SU-DHL-6 (cell line): ENCODE results near the gene LHB.
A peak's percentile ranks its signal among the peaks of the same experiment; 100 is the strongest.

Source experiments
- H2AFZ ChIP-seq: fragments of 200-600 bp; sonication (generic); 2 replicates; pipeline ENCODE4 v1.6.1; 2014; ENCODE audit warnings: low read depth, mild to moderate bottlenecking, moderate library complexity, mixed read lengths, antibody characterized with exemption, low read length; ENCODE audit not compliant: severe bottlenecking
- H3F3A ChIP-seq: fragments of 200-600 bp; shearing (Covaris generic); 2 replicates; pipeline ENCODE4 v1.6.0; 2016; ENCODE audit warnings: antibody characterized with exemption, mild to moderate bottlenecking; ENCODE audit not compliant: insufficient read depth
- H3K27ac ChIP-seq: fragments of 200-600 bp; sonication (generic); 2 replicates; pipeline ENCODE4 v1.5.1; 2016; ENCODE audit warnings: low read depth, mild to moderate bottlenecking, low read length, moderate library complexity, mixed read lengths
- H3K27me3 ChIP-seq: fragments of 200-600 bp; sonication (generic), shearing (Covaris generic); 2 replicates; pipeline ENCODE4 v1.6.0; 2014; ENCODE audit warnings: mild to moderate bottlenecking, low read length
- H3K36me3 ChIP-seq: fragments of 200-600 bp; sonication (generic); 2 replicates; pipeline ENCODE4 v1.6.1; 2014; ENCODE audit warnings: mild to moderate bottlenecking, low read length, mixed read lengths
- H3K4me2 ChIP-seq: fragments of 300-600, 200-600 bp; shearing (Covaris generic), sonication (generic); 2 replicates; pipeline ENCODE4 v1.6.0; 2014; ENCODE audit warnings: low read length, low read depth, mild to moderate bottlenecking; ENCODE audit not compliant: poor library complexity, severe bottlenecking
- H3K4me3 ChIP-seq: fragments of 200-600 bp; sonication (generic); 2 replicates; pipeline ENCODE4 v1.5.1; 2014; ENCODE audit warnings: antibody characterized with exemption, low read length, mild to moderate bottlenecking, mixed read lengths; ENCODE audit not compliant: insufficient read depth, poor library complexity, severe bottlenecking
- H3K79me2 ChIP-seq: fragments of 200-600 bp; sonication (generic); 2 replicates; pipeline ENCODE4 v1.6.1; 2014; ENCODE audit warnings: mild to moderate bottlenecking, low read length, moderate library complexity; ENCODE audit not compliant: insufficient read depth
- H3K9ac ChIP-seq: fragments of 200-600 bp; sonication (generic); 2 replicates; pipeline ENCODE4 v1.7.0; 2014; ENCODE audit warnings: mild to moderate bottlenecking, low read length
- H3K9me2 ChIP-seq: fragments of 200-600 bp; sonication (generic); replicated peaks from 2 replicates; pipeline ENCODE4 v1.6.1; 2014; ENCODE audit warnings: low read length; ENCODE audit not compliant: insufficient read depth
- H3K9me3 ChIP-seq: fragments of 200-600 bp; sonication (generic); 2 replicates; pipeline ENCODE4 v1.6.1; 2014; ENCODE audit warnings: low read length, mixed read lengths; ENCODE audit not compliant: insufficient read depth
- H4K20me1 ChIP-seq: fragments of 200-600 bp; sonication (generic); 2 replicates; pipeline ENCODE4 v1.6.1; 2014; ENCODE audit warnings: low read depth, mild to moderate bottlenecking, antibody characterized with exemption, low read length, moderate library complexity, mixed read lengths
- CTCF ChIP-seq: fragments of 200-600 bp; sonication (generic); IDR thresholded peaks from one replicate; pipeline ENCODE4 v1.5.1; 2017; ENCODE audit warnings: antibody characterized with exemption, mild to moderate bottlenecking, low read length, moderate library complexity; ENCODE audit not compliant: insufficient read depth, poor library complexity, severe bottlenecking
- EZH2phosphoT487 ChIP-seq: fragments of 200-600 bp; sonication (generic), shearing (Covaris generic); conservative IDR thresholded peaks from 2 replicates; pipeline ENCODE4 v1.6.1; 2018; ENCODE audit warnings: mild to moderate bottlenecking, antibody characterized with exemption, low read length, moderate library complexity, mixed read lengths

LHB gene

GRCh38 chr19:48975947-48976847 lies 40.7 kb downstream of the LHB start:
- H3K27ac ChIP-seq = no peak overlapping the region
- H3K27me3 ChIP-seq = no peaks in the 10 kb centered on the region
- no peak overlapping the region for H3K4me2 ChIP-seq
- no peaks in the 10 kb centered on the region for H3K36me3 ChIP-seq
- H3K4me3 ChIP-seq = no peak overlapping the region
- H2AFZ ChIP-seq = peak overlapping the region; percentile 67
- TF ChIP-seq CTCF (no peak), EZH2phosphoT487 (no peak)
- no peak overlapping the region for H3K9ac ChIP-seq
- no peaks in the 10 kb centered on the region for H4K20me1 ChIP-seq
- H3K9me3 ChIP-seq = no peaks in the 10 kb centered on the region
- no peaks in the 10 kb centered on the region for H3K79me2 ChIP-seq
- no peaks in the 10 kb centered on the region for H3K9me2 ChIP-seq
- peaks cover 2% of the 10 kb centered on the region; the same call in 1 of the 2 replicates for H3F3A ChIP-seq

GRCh38 chr19:48970923-48971395 lies 45.9 kb downstream of the LHB start:
- no peaks in the 10 kb centered on the region for H3K9me3 ChIP-seq
- no peak overlapping the region for H3K4me3 ChIP-seq
- peak overlapping the region; percentile 87 for H2AFZ ChIP-seq
- H3F3A ChIP-seq = peaks cover 24% of the 10 kb centered on the region
- TF ChIP-seq CTCF (peak; percentile 95), EZH2phosphoT487 (no peak)
- no peaks in the 10 kb centered on the region for H3K36me3 ChIP-seq
- H3K79me2 ChIP-seq = peaks cover 6% of the 10 kb centered on the region; the same call in 1 of the 2 replicates
- 0 out of 2 replicates have a peak overlapping the region, but pooled peaks have one; percentile 21 for H3K27ac ChIP-seq
- H3K9me2 ChIP-seq = no peaks in the 10 kb centered on the region
- peak overlapping the region; percentile 36 for H3K4me2 ChIP-seq
- H4K20me1 ChIP-seq = no peaks in the 10 kb centered on the region
- no peaks in the 10 kb centered on the region for H3K27me3 ChIP-seq
- no peak overlapping the region for H3K9ac ChIP-seq

- no peaks in the 10 kb centered on the region for H4K20me1 ChIP-seq
- H3K4me3 ChIP-seq = no peak overlapping the region
- no peak overlapping the region for H3K4me2 ChIP-seq
- peaks cover 25% of the 10 kb centered on the region for H3F3A ChIP-seq
- no peaks in the 10 kb centered on the region for H3K9me3 ChIP-seq
- no peaks in the 10 kb centered on the region for H3K9me2 ChIP-seq
- H3K36me3 ChIP-seq = no peaks in the 10 kb centered on the region
- no peaks in the 10 kb centered on the region for H3K27me3 ChIP-seq
- H2AFZ ChIP-seq = no peak overlapping the region
- no peak overlapping the region for H3K9ac ChIP-seq
- no peak overlapping the region for H3K27ac ChIP-seq
- TF ChIP-seq CTCF (no peak), EZH2phosphoT487 (no peak)
- peaks cover 13% of the 10 kb centered on the region for H3K79me2 ChIP-seq
Observed at GRCh38 chr19:48970139-48970766, 46.6 kb downstream of the LHB start.
